Endothelial cell of umbilical vein (primary cell): Measurements from ENCODE around the gene LIME1.

ENCODE experiments used
- EZH2 ChIP-seq: IDR thresholded peaks from 2 replicates; pipeline ENCODE4 v1.6.1; 2012; ENCODE audit warnings: borderline replicate concordance, low read depth, mild to moderate bottlenecking, moderate library complexity, low read length, inconsistent platforms; ENCODE audit not compliant: severe bottlenecking
- FOS ChIP-seq: IDR thresholded peaks from 2 replicates; pipeline ENCODE4 v1.6.1; 2011; ENCODE audit warnings: mild to moderate bottlenecking, low read length, moderate library complexity, borderline replicate concordance; ENCODE audit not compliant: insufficient read depth
- GATA2 ChIP-seq: IDR thresholded peaks from 2 replicates; pipeline ENCODE4 v1.7.0; 2011; ENCODE audit warnings: low read depth, mild to moderate bottlenecking, moderate library complexity, mixed read lengths, low read length; ENCODE audit not compliant: insufficient read length, insufficient read depth
- POLR2A ChIP-seq: IDR thresholded peaks from 2 replicates; pipeline ENCODE4 v1.6.1; 2012; ENCODE audit warnings: low read depth, mild to moderate bottlenecking, control low read depth, low read length
- TF ChIP-seq, protein P1 (sequence below), 2 donors: IDR thresholded peaks; 1 replicate in 1 of 2; 2 replicates in 1 of 2; pipeline ENCODE4 v1.5.1; 2011; ENCODE audit warnings: low read length in 2 of 2, mild to moderate bottlenecking in 2 of 2, moderate library complexity in 2 of 2, control low read depth in 1 of 2, inconsistent platforms in 1 of 2, low read depth in 1 of 2; ENCODE audit not compliant: insufficient read depth in 1 of 2; ENCODE audit errors: extremely low read depth in 1 of 2

DNA sequence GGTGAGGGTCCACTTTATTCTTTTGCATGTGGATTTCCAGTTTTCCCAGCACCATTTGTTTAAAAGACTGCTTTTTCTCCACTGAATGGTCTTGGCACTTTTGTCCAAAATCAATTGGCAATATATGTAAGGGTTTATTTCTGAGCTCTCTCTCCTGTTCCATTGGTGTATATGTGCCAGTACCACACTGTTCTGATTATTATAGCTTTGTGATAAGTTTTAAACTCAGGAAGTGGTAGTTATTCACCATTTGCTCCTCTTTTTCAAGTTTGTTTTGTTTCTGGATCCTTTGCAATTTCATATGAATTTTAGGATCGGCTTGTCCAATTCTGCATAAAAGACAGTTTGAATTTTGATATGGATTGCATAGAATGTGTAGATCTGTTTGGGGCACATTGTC is 24.3 kb upstream of the LIME1 start:
- TF ChIP-seq, protein P1, sequence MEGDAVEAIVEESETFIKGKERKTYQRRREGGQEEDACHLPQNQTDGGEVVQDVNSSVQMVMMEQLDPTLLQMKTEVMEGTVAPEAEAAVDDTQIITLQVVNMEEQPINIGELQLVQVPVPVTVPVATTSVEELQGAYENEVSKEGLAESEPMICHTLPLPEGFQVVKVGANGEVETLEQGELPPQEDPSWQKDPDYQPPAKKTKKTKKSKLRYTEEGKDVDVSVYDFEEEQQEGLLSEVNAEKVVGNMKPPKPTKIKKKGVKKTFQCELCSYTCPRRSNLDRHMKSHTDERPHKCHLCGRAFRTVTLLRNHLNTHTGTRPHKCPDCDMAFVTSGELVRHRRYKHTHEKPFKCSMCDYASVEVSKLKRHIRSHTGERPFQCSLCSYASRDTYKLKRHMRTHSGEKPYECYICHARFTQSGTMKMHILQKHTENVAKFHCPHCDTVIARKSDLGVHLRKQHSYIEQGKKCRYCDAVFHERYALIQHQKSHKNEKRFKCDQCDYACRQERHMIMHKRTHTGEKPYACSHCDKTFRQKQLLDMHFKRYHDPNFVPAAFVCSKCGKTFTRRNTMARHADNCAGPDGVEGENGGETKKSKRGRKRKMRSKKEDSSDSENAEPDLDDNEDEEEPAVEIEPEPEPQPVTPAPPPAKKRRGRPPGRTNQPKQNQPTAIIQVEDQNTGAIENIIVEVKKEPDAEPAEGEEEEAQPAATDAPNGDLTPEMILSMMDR (IDR thresholded peaks at IDR 0.05; ENCODE audit: extremely low read depth in 1 of 2, insufficient read depth in 1 of 2, low read depth in 1 of 2, low read length in 2 of 2), result no peak
- TF ChIP-seq POLR2A, result no peak
- TF ChIP-seq EZH2, result no peak
- no peak for TF ChIP-seq GATA2
- TF ChIP-seq FOS, result no peak
